Activated T-cell treated with anti-CD3 and anti-CD28 coated beads, Interleukin-2, amount 50 U/mL, for 72 hours (primary cell): ENCODE measurements around the gene FSTL1. TPM values are rescaled to one million over a fixed set of nuclear protein-coding genes. Genes with fewer than 3 reads are reported as not detected.
A peak's percentile ranks its signal among the peaks of the same experiment; 100 is the strongest.

Source experiments
- ATAC-seq, 2 donors: fragments of 150-1000 bp; cut with Tn5 transposase; replicated peaks in 1 of 2; 2 replicates each; pipeline ENCODE4 v1.10.0; 2021; ENCODE audit warnings: moderate library complexity in 2 of 2, mild to moderate bottlenecking in 1 of 2
- DNase-seq, 2 donors: peaks; one replicate each; pipeline ENCODE4 v3.0.0; 2021 to 2022; ENCODE audit warnings: mixed read lengths in 1 of 2
- H3K27ac Mint-ChIP-seq: one replicate; pipeline ENCODE4 v1.8.0; 2022; ENCODE audit warnings: mild to moderate bottlenecking, moderate library complexity, mixed read lengths
- H3K27me3 Mint-ChIP-seq: one replicate; pipeline ENCODE4 v1.8.0; 2022; ENCODE audit warnings: low read depth, mixed read lengths
- H3K36me3 Mint-ChIP-seq, 2 donors: one replicate each; pipeline ENCODE4 v1.8.0; 2022; ENCODE audit warnings: mixed read lengths in 2 of 2, mild to moderate bottlenecking in 1 of 2; ENCODE audit not compliant: insufficient read depth in 2 of 2
- H3K4me1 Mint-ChIP-seq: one replicate; pipeline ENCODE4 v1.8.0; 2022; ENCODE audit warnings: low read depth, mixed read lengths
- H3K4me3 Mint-ChIP-seq, 2 donors: one replicate each; pipeline ENCODE4 v1.8.0; 2022; ENCODE audit warnings: mild to moderate bottlenecking in 2 of 2, mixed read lengths in 2 of 2, moderate library complexity in 2 of 2
- H3K9me3 Mint-ChIP-seq, 2 donors: one replicate each; pipeline ENCODE4 v1.8.0; 2022; ENCODE audit warnings: mixed read lengths in 2 of 2
- total RNA-seq, 2 donors: library from RNA; stranded (reverse); gene quantifications; one replicate each; pipeline ENCODE4 v1.2.3, GENCODE V29; 2022

The FSTL1 gene
- total RNA-seq, 2 donors from 2014 or later, result 1.3 to 1.7 TPM

GRCh38 chr3:120348991-120349854 lies 101.6 kb downstream of the FSTL1 start, which contains the start of gene LRRC58:
TSS of gene LRRC58 (minus strand) at chr3:120349354. CDS start at chr3:120349243, 111 bp downstream.
- peak within 1 kb of the TSS; percentile 89 to 97 for H3K4me3 Mint-ChIP-seq
- H3K36me3 Mint-ChIP-seq, result peaks cover 7 to 13% of the 10 kb centered on the region in 2 donors
- H3K27me3 Mint-ChIP-seq, result no peaks in the 10 kb centered on the region
- ATAC-seq, result peak; percentile 89
- peaks cover 48% of the 10 kb centered on the region for H3K4me1 Mint-ChIP-seq
- H3K27ac Mint-ChIP-seq, result peak within 1 kb of the TSS; percentile 82
- no peaks in the 10 kb centered on the region for H3K9me3 Mint-ChIP-seq
- DNase-seq, result peak; percentile 92 to 93

GRCh38 chr3:120348065-120348990 lies 102.5 kb downstream of the FSTL1 start:
- ATAC-seq, result peak; percentile 54 to 58
- peak overlapping the region; percentile 89 to 97 for H3K4me3 Mint-ChIP-seq
- DNase-seq, result peak; percentile 56 to 64
- no peaks in the 10 kb centered on the region for H3K9me3 Mint-ChIP-seq
- H3K27ac Mint-ChIP-seq, result peak overlapping the region; percentile 82
- peaks cover 7 to 17% of the 10 kb centered on the region in 2 donors for H3K36me3 Mint-ChIP-seq
- H3K4me1 Mint-ChIP-seq, result peaks cover 57% of the 10 kb centered on the region
- H3K27me3 Mint-ChIP-seq, result no peaks in the 10 kb centered on the region

GRCh38 chr3:120344349-120344748 lies 106.4 kb downstream of the FSTL1 start:
- H3K27ac Mint-ChIP-seq, result peak overlapping the region; percentile 58
- peaks cover 53% of the 10 kb centered on the region for H3K4me1 Mint-ChIP-seq

More at GRCh38 chr3:120344349-120344748, 106.4 kb downstream of the FSTL1 start:
- DNase-seq, result peak in 1 of 2 donors; percentile 12
- peaks cover 18 to 38% of the 10 kb centered on the region in 2 donors for H3K36me3 Mint-ChIP-seq
- no peaks in the 10 kb centered on the region for H3K27me3 Mint-ChIP-seq
- peak; percentile 57 to 59 for ATAC-seq
- peak overlapping the region; percentile 57 to 82 for H3K4me3 Mint-ChIP-seq
- peaks cover 0 to 5% of the 10 kb centered on the region in 2 donors for H3K9me3 Mint-ChIP-seq

Other genes starting within 250 kb of the FSTL1 start
- gene GPR156, start 165.8 kb downstream of the FSTL1 start, total RNA-seq, result not detected
- 10 to 100 TPM; 17.6 to 18.8 TPM for gene LRRC58, start 101.6 kb downstream of the FSTL1 start, total RNA-seq
- gene NDUFB4, start 145.3 kb upstream of the FSTL1 start, total RNA-seq, result 100 to 1,000 TPM in 1 of 2 donors, 10 to 100 TPM in 1; 97.1 to 106 TPM
- 1 to 10 TPM in 1 of 2 donors, under 1 TPM in 1; 0.74 to 1.8 TPM for gene HGD, start 231.2 kb upstream of the FSTL1 start, total RNA-seq